NOMO-1 treated with dmso at 0.1 percent for 144 hours (cell line): ENCODE measurements around the gene C8G.

Experiments
- DNase-seq: peaks from one replicate; lab custom pipeline; 2025; ENCODE audit not compliant: unreplicated experiment; lab: John Stamatoyannopoulos, UW

The C8G gene

GRCh38 chr9:136980669-136981478 is 35.8 kb downstream of the C8G start:
- no peak for DNase-seq

DNA sequence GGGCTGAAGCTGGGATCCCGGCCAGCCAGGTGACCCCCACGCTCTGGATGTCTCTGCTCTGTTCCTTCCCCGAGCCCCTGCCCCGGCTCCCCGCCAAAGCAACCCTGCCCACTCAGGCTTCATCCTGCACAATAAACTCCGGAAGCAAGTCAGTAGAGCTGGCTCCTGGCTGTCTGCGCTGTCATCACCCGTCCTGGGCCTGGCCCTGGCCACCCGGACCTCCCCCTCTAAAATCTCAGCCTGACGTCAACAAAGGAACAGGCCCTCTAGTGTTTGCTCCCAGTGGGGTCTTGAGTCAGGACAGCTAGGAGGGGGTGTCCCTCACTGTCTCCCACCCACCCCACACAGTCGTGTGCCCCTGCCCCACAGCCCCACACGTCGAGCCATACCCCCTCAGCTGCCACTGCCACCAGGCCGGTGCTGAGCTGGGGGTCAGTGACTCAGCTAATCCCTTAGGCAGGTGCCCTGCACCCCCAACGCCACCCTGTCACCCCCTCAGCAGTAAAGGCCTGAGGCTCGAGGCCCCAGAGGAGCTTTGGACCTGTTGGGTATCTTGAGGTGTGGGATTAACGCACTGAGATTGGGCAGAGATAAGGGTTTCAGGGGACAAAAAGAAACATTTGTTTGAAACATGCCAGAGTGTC is 36.7 kb downstream of the C8G start:
- no peak for DNase-seq

GRCh38 chr9:136982232-136983051 is 37.4 kb downstream of the C8G start, which contains the start of gene LCNL1:
Gene LCNL1 (plus strand): TSS chr9:136982993. CDS start chr9:136983587, 594 bp downstream.
- DNase-seq, result no peak

- no peak for DNase-seq
These were observed 38.1 kb downstream of the C8G start for GRCh38 chr9:136983167-136983566.

DNA sequence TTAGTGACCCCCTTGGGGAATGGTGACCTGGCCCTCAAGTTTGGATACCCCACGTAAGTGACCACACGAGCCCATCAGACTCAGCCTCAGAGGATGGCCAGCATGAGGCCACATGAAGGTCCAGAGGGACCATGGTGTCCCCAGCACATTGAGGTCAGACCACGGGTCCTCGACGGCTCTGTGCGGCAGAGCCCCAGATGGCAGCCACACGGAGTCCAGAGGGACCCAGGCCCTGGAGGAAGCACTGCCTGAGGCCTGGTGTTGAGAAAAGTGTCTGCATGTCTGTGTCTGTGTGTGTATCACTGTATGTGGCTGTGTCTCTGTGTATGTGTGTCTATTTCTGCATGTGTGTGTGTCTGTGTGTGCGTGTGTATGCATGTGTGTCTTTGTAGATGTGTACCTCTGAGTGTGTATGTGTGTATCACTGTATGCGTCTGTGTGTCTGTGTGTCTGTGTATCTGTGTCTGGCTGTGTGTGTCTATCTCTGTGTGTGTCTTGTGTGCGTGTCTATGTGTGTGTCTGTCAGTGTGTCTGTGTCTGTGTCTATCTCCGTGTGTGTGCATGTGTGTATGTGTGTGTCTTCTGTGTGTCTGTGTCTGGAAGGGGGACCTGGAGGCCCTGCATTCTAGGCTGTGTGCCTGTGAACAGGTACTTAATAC is 38.7 kb downstream of the C8G start:
- DNase-seq, result no peak

DNA sequence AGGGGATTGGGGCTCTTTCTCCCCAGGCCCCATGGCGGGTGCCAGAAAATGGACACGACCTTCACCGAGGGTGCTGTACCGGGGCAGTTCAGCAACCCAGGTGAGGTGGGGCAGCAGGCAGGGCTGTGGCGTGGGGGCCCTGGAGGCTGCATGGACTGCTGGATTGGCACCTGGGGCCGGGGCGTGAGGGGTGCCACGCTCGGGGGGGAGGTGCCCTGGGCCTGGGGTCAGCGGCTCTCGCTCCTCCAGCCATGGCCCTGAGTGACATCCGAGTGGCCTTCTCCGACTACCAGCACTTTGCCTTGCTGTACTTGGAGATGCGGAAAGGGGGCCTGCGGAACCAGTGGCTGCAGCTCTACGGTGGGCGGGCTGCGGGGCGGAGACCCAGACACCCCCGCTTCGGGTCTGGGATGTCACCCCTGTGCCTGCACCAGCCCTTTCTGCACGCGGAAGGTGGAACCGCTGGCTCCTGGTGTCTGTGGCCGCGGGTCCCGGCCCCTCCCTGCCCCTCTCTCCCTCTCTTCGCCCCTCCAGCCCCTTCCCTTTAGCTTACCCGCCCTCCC is 39.5 kb downstream of the C8G start:
- DNase-seq, result no peak

- DNase-seq, result no peak
These were observed 40.1 kb downstream of the C8G start for GRCh38 chr9:136985027-136985602.

- no peak for DNase-seq
These were observed 40.8 kb downstream of the C8G start for GRCh38 chr9:136985853-136986252.

DNA sequence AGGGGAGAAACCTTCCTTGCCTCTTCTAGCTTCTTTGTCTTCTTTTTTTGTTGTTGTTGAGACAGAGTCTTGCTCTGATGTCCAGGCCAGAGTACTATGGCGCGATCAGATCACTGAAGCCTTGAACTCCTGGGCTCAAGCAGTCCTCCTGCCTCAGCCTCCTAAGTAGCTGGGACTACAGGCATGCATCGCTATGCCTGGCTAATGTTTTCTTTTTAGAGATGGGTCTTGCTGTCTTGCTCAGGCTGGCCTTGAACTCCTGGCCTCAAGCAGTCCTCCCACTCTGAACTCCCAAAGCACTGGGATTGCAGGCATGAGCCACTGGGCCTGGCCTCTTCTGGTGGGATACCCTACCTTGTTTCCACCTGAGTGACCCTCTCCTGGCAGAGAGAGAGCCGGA is 43.8 kb downstream of the C8G start:
- no peak for DNase-seq

DNA sequence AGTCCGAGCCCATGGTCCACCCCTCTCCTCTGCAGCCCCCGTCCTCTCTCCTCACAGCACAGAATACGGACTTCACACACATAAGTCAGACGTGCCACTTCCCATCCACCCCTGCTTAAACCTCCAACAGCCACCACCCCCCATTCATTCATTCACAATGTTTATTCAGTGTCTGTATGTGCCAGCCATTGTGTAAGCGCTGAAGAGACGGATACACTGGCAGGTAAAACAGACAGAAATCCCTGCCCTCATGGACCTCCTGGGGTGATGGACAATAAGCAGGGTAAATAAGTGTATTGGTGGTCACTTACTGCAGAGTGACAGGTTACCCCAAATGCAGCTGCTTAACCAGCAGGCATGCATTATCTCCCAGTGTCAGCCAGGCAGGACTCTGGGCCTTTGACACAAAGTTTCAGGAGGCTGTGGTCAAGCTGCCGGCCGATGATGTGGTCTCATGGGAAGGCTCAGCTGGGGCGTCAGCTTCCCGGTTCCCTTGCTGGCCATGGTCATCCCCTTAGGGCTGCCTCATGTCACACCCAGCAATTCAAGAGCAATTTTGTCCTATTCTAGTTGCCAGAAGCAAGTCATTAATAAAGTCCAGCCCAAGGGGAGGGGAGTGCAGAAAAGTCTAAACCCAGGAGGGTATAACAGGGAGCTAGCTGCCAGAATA is 45.3 kb downstream of the C8G start:
- no peak for DNase-seq

DNA sequence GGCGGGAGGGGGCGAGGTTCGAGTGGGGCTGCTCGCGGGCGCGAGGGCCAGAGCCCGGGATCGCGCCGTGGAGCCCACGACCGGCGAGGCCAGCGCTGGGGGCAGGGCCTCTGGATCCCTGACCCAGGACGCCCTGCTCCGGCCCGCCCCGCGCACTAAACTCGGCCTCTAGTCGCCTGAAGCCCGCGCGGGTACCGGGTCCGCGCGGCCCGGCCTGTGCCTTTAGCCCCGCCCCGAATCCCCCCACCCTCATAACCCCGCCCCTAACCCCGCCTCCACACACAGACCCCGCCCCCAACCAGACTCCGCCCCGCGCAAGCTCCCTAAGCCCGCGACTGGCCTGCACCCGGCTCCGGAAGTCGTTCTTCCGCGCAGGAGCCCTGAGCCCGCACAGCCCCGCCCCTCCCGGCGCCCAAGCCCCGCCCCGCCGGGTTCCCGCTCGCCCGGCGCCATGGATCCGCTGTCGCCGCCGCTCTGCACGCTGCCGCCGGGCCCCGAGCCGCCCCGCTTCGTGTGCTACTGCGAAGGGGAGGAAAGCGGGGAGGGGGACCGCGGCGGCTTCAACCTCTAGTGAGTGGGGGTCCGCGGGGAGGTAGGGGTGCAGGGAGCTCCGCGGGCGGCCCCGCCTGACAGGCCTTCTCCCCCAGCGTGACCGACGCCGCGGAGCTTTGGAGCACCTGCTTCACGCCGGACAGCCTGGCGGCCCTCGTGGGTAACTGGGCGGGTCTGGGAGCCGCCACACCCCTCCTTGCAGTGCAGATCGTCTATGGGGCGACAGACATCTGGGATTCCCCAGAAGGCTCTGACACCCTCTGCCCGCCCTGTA is 47.2 kb downstream of the C8G start, which contains the start of gene PAXX:
Gene PAXX (plus strand): TSS at position 430 of the 826 bp plus-strand sequence. CDS start 22 bp downstream, at position 452.
- peak; percentile 97 for DNase-seq

DNA sequence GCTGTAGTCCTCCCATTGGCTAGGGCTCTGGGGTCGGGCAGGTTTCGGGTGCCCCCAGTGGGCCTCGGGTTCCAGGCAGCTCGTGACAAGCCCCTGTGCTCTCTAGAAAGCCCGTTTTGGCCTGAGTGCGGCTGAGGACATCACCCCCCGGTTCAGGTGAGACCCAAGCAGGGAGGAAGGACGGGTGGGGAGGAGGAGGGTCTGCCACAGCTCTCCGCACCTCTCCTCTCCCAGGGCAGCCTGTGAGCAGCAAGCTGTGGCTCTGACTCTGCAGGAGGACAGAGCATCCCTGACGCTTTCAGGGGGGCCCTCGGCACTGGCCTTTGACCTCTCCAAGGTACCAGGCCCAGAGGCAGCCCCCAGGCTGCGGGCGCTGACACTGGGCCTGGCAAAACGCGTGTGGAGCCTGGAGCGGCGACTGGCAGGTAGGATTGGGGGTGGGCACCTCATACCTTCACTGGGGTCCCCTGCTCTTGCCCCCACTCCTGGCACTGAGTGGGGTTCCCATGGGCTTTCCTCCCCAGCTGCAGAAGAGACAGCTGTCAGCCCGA is 47.9 kb downstream of the C8G start:
- DNase-seq, result no peak

GRCh38 chr9:136994180-136994887 is 49.3 kb downstream of the C8G start:
- no peak for DNase-seq

DNA sequence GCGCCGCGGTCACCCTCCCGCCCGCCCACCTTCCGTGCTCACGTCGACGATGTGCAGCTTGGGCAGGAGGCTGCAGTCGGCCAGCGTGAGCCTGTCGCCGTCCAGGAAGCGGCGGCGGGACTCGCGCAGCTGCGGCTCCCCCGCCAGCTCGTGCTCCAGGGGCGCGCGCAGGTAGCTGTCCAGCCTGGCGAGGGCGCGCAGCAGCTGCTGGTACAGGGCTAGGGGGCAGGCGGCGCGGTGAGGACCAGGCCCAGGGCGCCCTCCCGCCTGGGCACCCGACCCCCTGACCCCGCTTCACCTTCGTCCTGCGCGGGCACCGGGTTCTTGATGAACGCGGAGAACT is 49.8 kb downstream of the C8G start:
- DNase-seq, result no peak

DNA sequence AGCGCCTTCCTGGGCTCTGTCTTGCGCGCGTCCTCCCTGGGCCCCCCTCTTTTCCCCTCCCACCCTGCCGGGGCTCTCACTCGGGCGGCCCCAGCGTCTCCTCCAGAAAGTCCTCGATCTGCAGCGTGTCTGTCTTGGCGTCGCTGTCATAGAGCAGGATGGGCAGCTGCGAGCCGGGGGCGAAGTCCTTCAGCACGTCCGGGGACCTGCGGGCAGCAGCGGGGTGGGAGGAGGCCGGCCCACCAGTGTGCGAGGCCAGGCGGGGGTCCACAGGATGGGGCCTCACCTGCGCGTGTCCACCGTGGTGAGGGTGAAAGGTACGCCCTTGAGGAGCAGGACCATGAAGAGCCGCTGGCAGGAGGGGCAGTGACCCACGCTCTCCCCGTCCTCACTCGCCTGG is 50.3 kb downstream of the C8G start:
- no peak for DNase-seq

- no peak for DNase-seq
These were observed 50.8 kb downstream of the C8G start for GRCh38 chr9:136995772-136996311.
